ENCODE results near the gene NTRK1.

Gene NTRK1

GRCh38 chr1:156844638-156845037 is 16.0 kb upstream of the NTRK1 start:
- FAIRE-seq (no peak), DNase-seq (ENCODE audit: insufficient read length, low spot score) (no peak)
- TF ChIP-seq CTCF (IDR thresholded peaks at IDR 0.05; ENCODE audit: insufficient read depth, missing control alignments), result no peak

- FAIRE-seq (no peak), DNase-seq (ENCODE audit: insufficient read length, low spot score) (no peak)
- TF ChIP-seq CTCF (IDR thresholded peaks at IDR 0.05; ENCODE audit: insufficient read depth, missing control alignments), result no peak
Observed at GRCh38 chr1:156845055-156845952, 15.4 kb upstream of the NTRK1 start.

- TF ChIP-seq CTCF (IDR thresholded peaks at IDR 0.05; ENCODE audit: insufficient read depth, missing control alignments), result no peak
- DNase-seq (ENCODE audit: insufficient read length, low spot score), result no peak
- FAIRE-seq, result no peak
Observed at GRCh38 chr1:156845953-156846545, 14.6 kb upstream of the NTRK1 start.

- FAIRE-seq (no peak), DNase-seq (ENCODE audit: insufficient read length, low spot score) (no peak)
- TF ChIP-seq CTCF (IDR thresholded peaks at IDR 0.05; ENCODE audit: insufficient read depth, missing control alignments), result no peak
Observed at GRCh38 chr1:156846643-156847042, 14.0 kb upstream of the NTRK1 start.

- DNase-seq (ENCODE audit: insufficient read length, low spot score), result no peak
- FAIRE-seq, result no peak
- TF ChIP-seq CTCF (IDR thresholded peaks at IDR 0.05; ENCODE audit: insufficient read depth, missing control alignments), result no peak
Observed at GRCh38 chr1:156847591-156848460, 12.8 kb upstream of the NTRK1 start.

GRCh38 chr1:156848461-156849150 is 12.1 kb upstream of the NTRK1 start:
- DNase-seq (ENCODE audit: insufficient read length, low spot score), result no peak
- no peak for FAIRE-seq

More at GRCh38 chr1:156848461-156849150, 12.1 kb upstream of the NTRK1 start:
- TF ChIP-seq CTCF (IDR thresholded peaks at IDR 0.05; ENCODE audit: insufficient read depth, missing control alignments), result no peak
